Ishikawa (cell line): Measurements from ENCODE around the gene SAXO1.

ENCODE experiments used
- CEBPB ChIP-seq: IDR thresholded peaks from 2 replicates; pipeline ENCODE4 v1.6.1; 2012
- EP300 ChIP-seq: IDR thresholded peaks from 2 replicates; pipeline ENCODE4 v1.6.1; 2012; ENCODE audit warnings: borderline replicate concordance
- RAD21 ChIP-seq: IDR thresholded peaks from 2 replicates; pipeline ENCODE4 v1.6.1; 2012; ENCODE audit warnings: low read depth
- TCF12 ChIP-seq: IDR thresholded peaks from 2 replicates; pipeline ENCODE4 v1.6.1; 2012; ENCODE audit warnings: low read depth
- YY1 ChIP-seq: IDR thresholded peaks from 2 replicates; pipeline ENCODE4 v1.6.1; 2012; ENCODE audit warnings: low read depth
- TF ChIP-seq, protein P1 (sequence below): IDR thresholded peaks from 2 replicates; pipeline ENCODE4 v1.6.1; 2012
- TF ChIP-seq, protein P2 (sequence below): IDR thresholded peaks from 2 replicates; pipeline ENCODE4 v1.6.1; 2012; ENCODE audit warnings: low read depth, mild to moderate bottlenecking

DNA sequence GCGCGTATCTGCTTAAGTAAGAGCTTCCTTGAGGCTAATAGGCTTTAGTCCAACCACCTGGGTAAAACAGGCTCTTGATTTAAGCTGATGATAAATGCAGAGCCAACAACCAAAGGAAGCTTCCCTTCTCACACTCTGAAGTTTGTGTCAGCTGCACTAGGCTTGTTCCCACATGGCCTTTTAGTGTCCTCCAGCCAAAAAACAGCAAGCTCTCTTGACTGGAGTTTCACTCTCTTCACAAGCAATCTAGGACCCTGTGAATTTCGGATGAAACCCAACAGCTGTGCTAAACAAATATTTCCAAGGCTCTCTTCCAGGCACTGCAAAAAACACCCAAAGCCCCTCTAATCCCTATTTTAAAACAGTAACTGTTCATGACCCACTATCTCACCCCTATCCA, 63.9 kb downstream of the SAXO1 start:
- TF ChIP-seq YY1, result no peak
- TF ChIP-seq CEBPB, result no peak
- no peak for TF ChIP-seq RAD21
- TF ChIP-seq, protein P1, sequence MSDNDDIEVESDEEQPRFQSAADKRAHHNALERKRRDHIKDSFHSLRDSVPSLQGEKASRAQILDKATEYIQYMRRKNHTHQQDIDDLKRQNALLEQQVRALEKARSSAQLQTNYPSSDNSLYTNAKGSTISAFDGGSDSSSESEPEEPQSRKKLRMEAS, result no peak
- TF ChIP-seq, protein P2, sequence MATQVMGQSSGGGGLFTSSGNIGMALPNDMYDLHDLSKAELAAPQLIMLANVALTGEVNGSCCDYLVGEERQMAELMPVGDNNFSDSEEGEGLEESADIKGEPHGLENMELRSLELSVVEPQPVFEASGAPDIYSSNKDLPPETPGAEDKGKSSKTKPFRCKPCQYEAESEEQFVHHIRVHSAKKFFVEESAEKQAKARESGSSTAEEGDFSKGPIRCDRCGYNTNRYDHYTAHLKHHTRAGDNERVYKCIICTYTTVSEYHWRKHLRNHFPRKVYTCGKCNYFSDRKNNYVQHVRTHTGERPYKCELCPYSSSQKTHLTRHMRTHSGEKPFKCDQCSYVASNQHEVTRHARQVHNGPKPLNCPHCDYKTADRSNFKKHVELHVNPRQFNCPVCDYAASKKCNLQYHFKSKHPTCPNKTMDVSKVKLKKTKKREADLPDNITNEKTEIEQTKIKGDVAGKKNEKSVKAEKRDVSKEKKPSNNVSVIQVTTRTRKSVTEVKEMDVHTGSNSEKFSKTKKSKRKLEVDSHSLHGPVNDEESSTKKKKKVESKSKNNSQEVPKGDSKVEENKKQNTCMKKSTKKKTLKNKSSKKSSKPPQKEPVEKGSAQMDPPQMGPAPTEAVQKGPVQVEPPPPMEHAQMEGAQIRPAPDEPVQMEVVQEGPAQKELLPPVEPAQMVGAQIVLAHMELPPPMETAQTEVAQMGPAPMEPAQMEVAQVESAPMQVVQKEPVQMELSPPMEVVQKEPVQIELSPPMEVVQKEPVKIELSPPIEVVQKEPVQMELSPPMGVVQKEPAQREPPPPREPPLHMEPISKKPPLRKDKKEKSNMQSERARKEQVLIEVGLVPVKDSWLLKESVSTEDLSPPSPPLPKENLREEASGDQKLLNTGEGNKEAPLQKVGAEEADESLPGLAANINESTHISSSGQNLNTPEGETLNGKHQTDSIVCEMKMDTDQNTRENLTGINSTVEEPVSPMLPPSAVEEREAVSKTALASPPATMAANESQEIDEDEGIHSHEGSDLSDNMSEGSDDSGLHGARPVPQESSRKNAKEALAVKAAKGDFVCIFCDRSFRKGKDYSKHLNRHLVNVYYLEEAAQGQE, result no peak
- no peak for TF ChIP-seq EP300
- TF ChIP-seq TCF12, result no peak
